NK-92 (cell line): ENCODE measurements around the gene DENND6A.

Experiments used
- DNase-seq: peaks from one replicate; lab custom pipeline; 2025; ENCODE audit not compliant: unreplicated experiment; lab: John Stamatoyannopoulos, UW

Gene DENND6A

DNA sequence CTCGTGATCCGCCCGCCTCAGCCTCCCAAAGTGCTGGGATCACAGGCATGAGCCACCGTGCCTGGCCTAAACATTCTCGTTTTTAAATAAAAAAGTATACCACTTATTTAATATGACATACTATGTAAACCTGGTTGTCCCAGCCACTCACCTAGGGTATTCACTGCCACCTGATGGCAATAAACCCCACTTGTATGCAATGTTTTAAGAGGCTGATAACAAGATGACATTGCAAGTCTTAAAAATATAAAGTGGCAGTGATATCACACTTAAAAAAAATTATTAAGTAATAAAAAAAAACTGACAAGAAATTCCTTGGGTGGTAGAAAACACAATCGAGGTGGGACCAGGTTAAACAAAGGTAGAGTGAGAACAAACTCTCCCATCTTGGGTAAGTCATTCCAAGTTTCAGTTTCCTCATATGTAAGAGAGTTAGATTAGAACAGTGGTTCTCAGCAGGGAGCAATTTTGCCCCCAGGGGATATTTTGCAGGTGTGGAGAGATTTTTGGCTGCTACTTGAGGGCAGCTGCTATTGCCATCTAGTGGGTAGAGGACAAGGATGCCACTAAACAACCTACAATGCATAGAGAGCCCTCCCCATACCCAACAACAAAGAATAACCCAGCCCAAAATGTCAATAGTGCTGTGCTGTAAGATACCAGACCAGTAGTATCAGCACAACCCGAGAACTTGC lies 110.3 kb downstream of the DENND6A start:
- no peak for DNase-seq

DNA sequence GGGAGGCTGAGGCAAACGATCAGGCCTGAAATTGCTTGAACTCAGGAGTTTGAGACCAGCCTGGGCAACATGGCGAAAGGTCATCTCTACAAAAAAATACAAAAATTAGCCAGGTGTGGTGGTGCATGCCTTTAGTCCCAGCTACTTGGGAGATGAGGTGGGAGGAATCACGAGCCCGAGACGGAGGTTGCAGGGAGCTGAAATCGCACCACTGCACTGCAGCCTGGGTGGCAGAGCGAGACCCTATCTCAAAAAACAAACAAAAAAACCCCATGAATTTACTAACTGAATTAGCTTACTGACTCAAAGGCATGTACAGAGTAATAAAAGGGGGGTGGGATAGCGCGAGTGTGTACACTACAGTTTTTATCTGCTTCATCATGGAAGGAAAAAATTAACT lies 115.1 kb downstream of the DENND6A start:
- no peak for DNase-seq

DNA sequence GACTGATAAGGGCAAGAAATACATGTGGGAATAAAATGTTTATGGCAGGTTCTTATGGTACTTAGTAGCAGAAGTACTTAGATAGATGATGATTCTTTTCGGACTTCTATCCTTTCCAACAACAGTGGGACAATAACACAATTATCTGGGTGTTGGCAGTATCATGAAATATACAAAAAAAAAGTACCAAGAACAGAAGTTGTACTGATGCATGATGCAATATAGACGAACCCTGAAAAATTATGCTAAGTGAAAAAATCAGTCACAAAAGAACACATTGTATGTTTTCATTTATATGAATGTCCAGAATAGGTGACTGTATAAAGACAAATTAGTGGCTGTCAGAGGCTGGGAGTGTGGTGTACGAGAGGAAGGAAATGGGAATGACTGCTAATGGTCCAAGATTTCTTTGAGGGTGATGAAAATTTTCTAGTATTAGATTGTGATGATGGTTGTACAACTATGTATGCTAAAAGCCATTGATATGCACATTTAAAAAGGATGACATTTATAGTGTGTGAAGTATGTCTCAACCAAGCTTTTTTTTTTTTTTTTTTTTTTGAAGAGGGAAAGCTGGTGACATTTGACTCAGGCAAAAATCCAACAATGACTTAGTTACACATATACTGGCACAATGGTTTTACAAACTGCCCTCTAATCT lies 116.8 kb downstream of the DENND6A start:
- no peak for DNase-seq
